ENCODE results near the gene GINS3. TPM values are rescaled to one million over a fixed set of nuclear protein-coding genes. Genes with fewer than 3 reads are reported as not detected.

GINS3 gene
- total RNA-seq, 1 donor from 2014 or later, result 1.1 TPM

- DNase-seq (ENCODE audit: low read depth), result no peak
- Histone ChIP-seq H3K27me3 (ENCODE audit: control insufficient read depth, insufficient read depth, low read length) (peaks cover 2% of the 10 kb centered on the region), H3K4me3 (ENCODE audit: low read depth, low read length) (no peak overlapping the region), H3K36me3 (ENCODE audit: control insufficient read depth, insufficient read depth, low read length) (no peaks in the 10 kb centered on the region)
- TF ChIP-seq CTCF (IDR thresholded peaks at IDR 0.05; ENCODE audit: insufficient read depth, low read length, severe bottlenecking), result no peak
- FAIRE-seq, result no peak
Observed at GRCh38 chr16:58430718-58431117, 38.4 kb downstream of the GINS3 start.

- Histone ChIP-seq H3K36me3 (ENCODE audit: control insufficient read depth, insufficient read depth, low read length) (no peaks in the 10 kb centered on the region), H3K4me3 (ENCODE audit: low read depth, low read length) (no peak overlapping the region), H3K27me3 (ENCODE audit: control insufficient read depth, insufficient read depth, low read length) (no peaks in the 10 kb centered on the region)
- TF ChIP-seq CTCF (IDR thresholded peaks at IDR 0.05; ENCODE audit: insufficient read depth, low read length, severe bottlenecking), result no peak
- peak; percentile 18 for FAIRE-seq
- no peak for DNase-seq (ENCODE audit: low read depth)
Observed at GRCh38 chr16:58433569-58433951, 41.3 kb downstream of the GINS3 start.

- Histone ChIP-seq H3K27me3 (ENCODE audit: control insufficient read depth, insufficient read depth, low read length) (no peaks in the 10 kb centered on the region), H3K36me3 (ENCODE audit: control insufficient read depth, insufficient read depth, low read length) (no peaks in the 10 kb centered on the region), H3K4me3 (ENCODE audit: low read depth, low read length) (no peak overlapping the region)
- no peak for TF ChIP-seq CTCF (IDR thresholded peaks at IDR 0.05; ENCODE audit: insufficient read depth, low read length, severe bottlenecking)
- no peak for FAIRE-seq
- no peak for DNase-seq (ENCODE audit: low read depth)
Observed at GRCh38 chr16:58435779-58436178, 43.5 kb downstream of the GINS3 start.

DNA sequence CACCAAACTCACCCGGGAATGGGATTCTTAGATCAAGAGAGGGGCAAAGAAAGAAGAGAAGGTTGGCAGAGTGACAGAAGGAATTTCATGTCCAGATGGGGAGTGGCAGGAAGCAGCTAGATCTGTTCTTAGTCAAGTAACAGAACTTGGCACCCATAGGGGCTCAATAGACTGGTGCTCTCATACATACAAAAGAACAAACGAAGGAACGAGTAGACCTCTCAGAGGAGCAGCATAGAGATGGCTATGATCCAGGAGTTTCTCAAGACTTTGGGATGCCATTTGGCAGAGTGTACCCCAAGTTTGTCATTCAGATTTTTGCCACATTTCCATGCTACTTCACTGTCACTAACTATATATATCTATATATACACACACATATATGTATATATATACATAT is 47.9 kb downstream of the GINS3 start:
- H3K4me3 ChIP-seq (ENCODE audit: low read depth, low read length), result no peak overlapping the region
- H3K36me3 ChIP-seq (ENCODE audit: control insufficient read depth, insufficient read depth, low read length), result no peaks in the 10 kb centered on the region
- no peak for FAIRE-seq
- DNase-seq (ENCODE audit: low read depth), result no peak
- H3K27me3 ChIP-seq (ENCODE audit: control insufficient read depth, insufficient read depth, low read length), result peaks cover 3% of the 10 kb centered on the region
- TF ChIP-seq CTCF (IDR thresholded peaks at IDR 0.05; ENCODE audit: insufficient read depth, low read length, severe bottlenecking), result no peak

GRCh38 chr16:58442547-58442946 is 50.3 kb downstream of the GINS3 start:
- no peak for DNase-seq (ENCODE audit: low read depth)
- Histone ChIP-seq H3K27me3 (ENCODE audit: control insufficient read depth, insufficient read depth, low read length) (peaks cover 3% of the 10 kb centered on the region), H3K4me3 (ENCODE audit: low read depth, low read length) (no peak overlapping the region), H3K36me3 (ENCODE audit: control insufficient read depth, insufficient read depth, low read length) (no peaks in the 10 kb centered on the region)
- no peak for FAIRE-seq
- no peak for TF ChIP-seq CTCF (IDR thresholded peaks at IDR 0.05; ENCODE audit: insufficient read depth, low read length, severe bottlenecking)

GRCh38 chr16:58443783-58444182 is 51.5 kb downstream of the GINS3 start:
- no peak for TF ChIP-seq CTCF (IDR thresholded peaks at IDR 0.05; ENCODE audit: insufficient read depth, low read length, severe bottlenecking)
- Histone ChIP-seq H3K36me3 (ENCODE audit: control insufficient read depth, insufficient read depth, low read length) (no peaks in the 10 kb centered on the region), H3K27me3 (ENCODE audit: control insufficient read depth, insufficient read depth, low read length) (peaks cover 3% of the 10 kb centered on the region), H3K4me3 (ENCODE audit: low read depth, low read length) (no peak overlapping the region)
- FAIRE-seq (no peak), DNase-seq (ENCODE audit: low read depth) (no peak)
